Neuron (in vitro differentiated cells): ENCODE data around the gene NOTCH1.
"Not testable (repeated sequence)": the region's sequence is repeated elsewhere in the genome, so short reads cannot be mapped to it uniquely, and the experiment has no call there.

ENCODE experiments used
- H2AFZ ChIP-seq: one replicate; pipeline ENCODE4 v1.6.1; 2013; ENCODE audit warnings: low read depth, mild to moderate bottlenecking, inconsistent platforms, low read length, moderate library complexity
- H3K27me3 ChIP-seq: one replicate; pipeline ENCODE4 v1.6.1; 2013; ENCODE audit warnings: low read length; ENCODE audit not compliant: insufficient read depth
- H3K36me3 ChIP-seq: one replicate; pipeline ENCODE4 v1.6.1; 2013; ENCODE audit warnings: low read length; ENCODE audit not compliant: insufficient read depth
- H3K4me1 ChIP-seq: one replicate; pipeline ENCODE4 v1.6.1; 2013; ENCODE audit warnings: low read length; ENCODE audit not compliant: insufficient read depth
- H3K4me3 ChIP-seq: 2 replicates; pipeline ENCODE4 v1.5.1; 2013; ENCODE audit warnings: mild to moderate bottlenecking, low read length, moderate library complexity
- H3K9me3 ChIP-seq: one replicate; pipeline ENCODE4 v1.6.1; 2013; ENCODE audit warnings: low read length

NOTCH1 gene

DNA sequence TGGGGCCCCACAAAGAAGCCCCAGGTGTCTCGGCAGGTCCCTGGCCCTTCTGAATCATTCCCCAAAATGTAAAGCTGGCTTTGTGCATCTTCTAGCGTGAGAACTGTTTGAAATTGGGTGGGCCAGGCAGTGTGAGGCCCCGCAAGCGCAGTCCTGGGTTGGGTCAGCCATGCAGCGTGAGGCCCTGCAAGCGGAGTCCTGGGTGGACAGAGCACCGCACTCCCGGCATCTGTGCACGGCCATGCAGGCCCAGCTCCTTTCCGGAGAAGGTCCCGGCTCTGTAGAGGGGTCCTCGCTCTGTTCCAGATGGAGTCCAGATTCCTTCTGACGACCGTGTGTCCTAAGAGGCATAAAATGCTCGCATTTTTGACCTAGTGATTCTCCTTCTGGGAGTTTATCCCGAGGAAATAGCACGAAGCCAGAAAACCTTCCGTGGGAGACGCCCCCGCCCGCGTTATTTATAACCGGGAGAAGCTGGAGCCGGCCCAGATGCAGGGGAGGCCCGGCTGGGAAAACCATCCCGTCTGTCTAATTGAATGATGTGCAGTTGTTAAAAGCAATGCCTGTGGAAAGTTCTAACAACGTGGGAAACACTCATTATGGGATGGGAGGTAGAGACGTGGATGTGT lies 19.4 kb upstream of the NOTCH1 start:
- H3K27me3 ChIP-seq = no peaks in the 10 kb centered on the region
- no peak overlapping the region for H2AFZ ChIP-seq
- H3K9me3 ChIP-seq = peaks cover 8% of the 10 kb centered on the region
- H3K36me3 ChIP-seq = no peaks in the 10 kb centered on the region
- H3K4me3 ChIP-seq = no peak overlapping the region
- peaks cover 39% of the 10 kb centered on the region for H3K4me1 ChIP-seq

DNA sequence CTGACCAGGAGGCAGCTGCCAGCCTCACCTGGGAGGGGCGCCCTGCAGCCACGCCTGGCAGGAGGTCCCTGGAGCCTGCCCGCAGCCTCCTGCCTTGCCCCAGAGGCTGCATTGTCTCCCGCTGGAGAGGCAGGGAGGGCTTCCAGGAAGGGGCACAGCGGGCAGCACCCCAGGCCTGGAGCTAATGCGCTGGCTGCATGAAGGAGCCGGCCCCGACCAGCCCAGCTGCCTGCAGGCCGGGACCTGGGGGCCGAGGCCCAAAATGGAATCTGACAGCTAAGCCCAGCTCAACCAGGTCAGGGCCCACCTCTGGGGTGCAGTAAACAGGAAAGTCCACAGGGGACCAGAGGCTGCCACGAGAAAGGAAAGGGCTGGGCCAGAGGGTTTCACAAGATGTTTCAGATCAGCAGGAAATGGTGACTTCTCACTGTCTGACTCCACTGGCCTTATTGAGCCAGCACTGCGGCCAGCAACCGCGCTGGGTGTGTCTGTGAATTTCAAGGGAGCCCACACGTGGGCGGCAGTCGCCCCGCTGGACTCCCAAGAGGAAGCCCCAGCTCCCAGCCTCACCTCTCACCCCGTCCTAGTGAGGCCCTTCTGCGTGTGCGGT lies 18.6 kb upstream of the NOTCH1 start:
- Histone ChIP-seq H3K27me3 (no peaks in the 10 kb centered on the region), H3K36me3 (no peaks in the 10 kb centered on the region), H3K9me3 (peaks cover 9% of the 10 kb centered on the region), H2AFZ (no peak overlapping the region), H3K4me3 (no peak overlapping the region), H3K4me1 (peaks cover 32% of the 10 kb centered on the region)

DNA sequence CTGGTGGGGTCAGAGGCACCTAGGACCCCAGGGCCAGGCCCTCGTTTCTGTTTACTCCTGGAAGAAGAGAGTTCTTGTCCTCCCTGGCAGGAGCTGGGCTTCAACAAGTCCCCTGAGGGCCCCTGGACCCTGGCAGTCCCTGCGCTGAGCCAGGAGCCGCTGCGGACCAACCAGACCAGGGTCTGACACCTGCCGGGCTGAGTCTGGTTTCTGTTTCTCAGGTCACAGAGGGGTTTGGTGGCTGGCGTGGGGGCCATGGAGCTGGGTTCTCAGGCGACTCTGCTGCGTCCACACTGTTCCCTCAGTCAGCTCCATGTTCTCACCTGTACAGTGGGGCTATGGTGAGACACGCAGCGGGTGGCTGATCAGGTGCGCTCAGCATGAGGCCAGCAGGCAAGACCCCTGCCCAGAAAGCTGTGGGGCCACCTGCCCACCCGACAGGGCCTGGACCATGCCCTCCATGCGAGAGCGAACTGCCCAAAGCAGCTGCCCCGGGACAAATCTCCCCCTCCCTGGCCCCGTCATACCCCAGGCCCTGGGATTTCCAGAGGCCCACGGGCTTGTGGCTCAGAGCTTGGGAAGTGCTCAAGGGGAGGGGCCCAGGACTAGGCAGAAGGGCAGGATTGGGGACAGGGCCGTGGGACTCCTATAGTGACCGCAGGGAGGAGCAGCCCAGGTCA lies 17.9 kb upstream of the NOTCH1 start:
- peaks cover 10% of the 10 kb centered on the region for H3K9me3 ChIP-seq
- no peak overlapping the region for H2AFZ ChIP-seq
- peaks cover 32% of the 10 kb centered on the region for H3K4me1 ChIP-seq
- no peak overlapping the region for H3K4me3 ChIP-seq
- no peaks in the 10 kb centered on the region for H3K27me3 ChIP-seq
- H3K36me3 ChIP-seq = no peaks in the 10 kb centered on the region

DNA sequence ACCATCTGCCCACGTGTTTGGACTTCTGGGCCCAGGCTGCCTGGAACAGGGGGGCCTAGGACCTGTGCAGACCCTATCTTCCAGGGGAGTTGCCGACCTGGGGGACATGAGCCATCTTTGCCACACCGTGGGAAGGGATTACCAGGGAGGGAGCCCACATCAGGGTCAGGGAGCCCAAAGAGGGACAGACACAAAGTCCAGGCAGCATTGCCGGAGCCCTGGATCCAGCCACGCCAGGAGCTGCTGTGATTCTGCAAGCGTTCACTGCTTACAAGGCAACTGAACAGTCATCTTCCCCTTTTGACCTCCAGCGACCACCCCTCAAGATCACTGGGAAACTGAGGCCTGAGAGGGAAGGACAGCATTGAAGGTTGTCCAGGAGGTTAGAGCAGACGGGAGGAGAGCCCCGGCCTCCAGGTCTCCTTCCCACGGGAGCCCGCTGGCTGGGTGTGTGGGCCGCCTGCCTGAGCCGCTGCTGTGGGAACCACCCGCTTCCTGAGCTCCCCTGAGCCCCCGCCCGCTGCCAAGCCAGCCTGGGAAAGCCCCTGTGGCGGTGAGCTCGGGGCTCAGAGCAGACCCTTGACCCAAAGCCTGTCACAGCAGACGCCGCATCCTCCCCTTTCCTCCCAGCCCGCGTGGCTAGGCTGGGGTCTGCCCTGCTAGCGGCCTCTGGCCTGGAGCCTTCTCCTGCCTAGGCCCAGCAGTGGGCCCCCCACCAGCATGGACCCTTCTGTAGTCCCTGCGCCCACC lies 17.1 kb upstream of the NOTCH1 start:
- Histone ChIP-seq H3K4me3 (no peak overlapping the region), H2AFZ (no peak overlapping the region), H3K9me3 (peaks cover 10% of the 10 kb centered on the region), H3K4me1 (peaks cover 24% of the 10 kb centered on the region), H3K36me3 (no peaks in the 10 kb centered on the region), H3K27me3 (no peaks in the 10 kb centered on the region)

DNA sequence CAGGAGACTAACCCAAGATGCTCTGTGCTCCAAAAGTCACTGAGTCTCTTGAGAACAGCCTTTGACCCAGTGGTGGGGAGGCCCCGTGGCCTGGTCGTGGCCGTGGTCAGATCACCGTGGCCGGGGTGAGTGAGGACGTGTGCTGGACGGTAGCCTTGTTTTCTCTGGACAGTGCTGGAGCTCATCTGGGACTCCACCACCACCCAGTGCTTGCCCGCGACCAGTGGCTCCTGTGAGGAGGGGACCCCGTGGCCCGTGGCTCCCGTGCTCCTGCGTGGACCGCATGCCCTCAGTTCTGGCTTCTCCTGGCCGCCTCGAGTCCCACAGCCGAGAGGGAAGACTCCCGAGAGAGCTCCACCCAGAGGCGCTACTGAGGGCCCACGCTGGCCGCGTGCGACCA lies 15.9 kb upstream of the NOTCH1 start:
- Histone ChIP-seq H2AFZ (no peak overlapping the region), H3K27me3 (no peaks in the 10 kb centered on the region), H3K4me1 (peaks cover 21% of the 10 kb centered on the region), H3K36me3 (no peaks in the 10 kb centered on the region), H3K9me3 (peaks cover 10% of the 10 kb centered on the region), H3K4me3 (no peak overlapping the region)

DNA sequence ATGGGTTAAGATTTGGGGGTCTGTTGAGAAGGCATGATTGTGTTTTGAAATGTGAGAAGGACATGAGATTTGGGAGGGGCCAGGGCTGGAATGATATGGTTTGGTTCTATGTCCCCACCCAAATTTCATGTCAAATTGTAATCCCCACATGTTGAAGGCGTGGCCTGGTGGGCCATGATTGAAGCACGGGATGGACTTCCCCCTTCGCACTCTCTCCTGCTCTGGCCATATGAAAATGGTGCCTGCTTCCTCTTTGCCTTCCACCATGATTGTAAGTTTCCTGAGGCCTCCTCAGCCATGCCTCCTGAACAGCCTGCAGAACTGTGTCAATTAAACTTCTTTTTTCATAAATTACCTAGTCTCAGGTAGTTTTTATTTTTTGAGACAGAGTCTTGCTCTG lies 14.7 kb upstream of the NOTCH1 start:
- Histone ChIP-seq H2AFZ (no peak overlapping the region), H3K27me3 (no peaks in the 10 kb centered on the region), H3K4me3 (no peak overlapping the region), H3K9me3 (peaks cover 10% of the 10 kb centered on the region), H3K36me3 (no peaks in the 10 kb centered on the region), H3K4me1 (peaks cover 21% of the 10 kb centered on the region)

DNA sequence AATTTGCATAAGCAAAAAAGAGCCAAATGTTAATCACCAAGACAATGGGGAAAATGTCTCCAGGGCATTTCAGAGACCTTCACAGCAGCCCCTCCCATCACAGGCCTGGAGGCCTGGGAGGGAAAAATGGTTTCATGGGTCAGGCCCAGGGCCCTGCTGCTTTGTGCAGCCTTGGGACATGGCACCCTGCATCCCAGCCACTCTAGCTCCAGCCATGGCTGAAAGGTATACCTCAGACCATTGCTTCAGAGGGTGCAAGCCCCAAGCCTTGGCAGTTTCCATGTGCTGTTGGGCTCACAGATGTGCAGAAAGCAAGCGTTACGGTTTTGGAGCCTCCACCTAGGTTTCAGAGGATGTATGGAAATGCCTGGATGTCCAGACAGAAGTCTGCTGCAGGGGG lies 13.5 kb upstream of the NOTCH1 start:
- not testable (repeated sequence) for H3K27me3 ChIP-seq, H3K4me3 ChIP-seq, H2AFZ ChIP-seq, H3K36me3 ChIP-seq
- Histone ChIP-seq H3K9me3 (peaks cover 10% of the 10 kb centered on the region), H3K4me1 (peaks cover 12% of the 10 kb centered on the region)

DNA sequence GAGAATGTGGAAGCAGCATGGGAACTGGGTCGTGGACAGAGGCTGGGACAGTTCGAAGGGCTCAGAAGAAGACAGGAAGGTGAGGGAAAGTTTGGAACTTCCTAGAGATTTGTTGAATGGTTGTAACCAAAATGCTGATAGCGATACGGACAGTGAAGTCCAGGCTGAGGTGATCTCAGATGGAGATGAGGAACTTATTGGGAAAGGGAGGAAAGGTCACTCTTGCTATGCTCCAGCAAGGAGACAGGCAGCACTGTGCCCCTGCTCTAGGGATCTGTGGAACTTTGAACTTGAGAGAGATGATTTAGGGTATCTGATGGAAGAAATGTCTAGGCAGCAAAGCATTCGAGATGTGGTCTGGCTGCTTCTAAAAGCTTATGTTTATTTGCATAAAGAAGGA lies 13.0 kb upstream of the NOTCH1 start:
- not testable (repeated sequence) for H3K27me3 ChIP-seq, H2AFZ ChIP-seq, H3K4me3 ChIP-seq, H3K4me1 ChIP-seq, H3K36me3 ChIP-seq
- H3K9me3 ChIP-seq = peaks cover 10% of the 10 kb centered on the region

DNA sequence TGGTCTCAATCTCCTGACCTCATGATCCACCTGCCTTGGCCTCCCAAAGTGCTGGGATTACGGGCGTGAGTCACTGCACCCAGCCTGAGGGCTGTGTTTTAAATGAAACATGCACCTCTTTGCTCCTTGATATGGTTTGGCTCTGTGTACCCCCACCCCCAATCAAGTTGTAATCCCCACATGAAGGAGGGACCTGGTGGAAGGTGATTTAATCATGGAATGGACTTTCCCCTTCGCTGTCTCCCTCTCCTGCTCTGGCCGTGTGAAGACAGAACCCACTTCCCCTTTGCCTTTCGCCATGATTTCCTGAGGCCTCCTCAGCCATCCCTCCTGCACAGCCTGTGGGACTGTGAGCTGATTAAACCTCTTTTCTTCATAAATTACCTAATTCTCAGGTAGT lies 12.5 kb upstream of the NOTCH1 start:
- H2AFZ ChIP-seq = no peak overlapping the region
- no peak overlapping the region for H3K4me3 ChIP-seq
- no peaks in the 10 kb centered on the region for H3K27me3 ChIP-seq
- no peaks in the 10 kb centered on the region for H3K36me3 ChIP-seq
- peaks cover 10% of the 10 kb centered on the region for H3K9me3 ChIP-seq
- peaks cover 8% of the 10 kb centered on the region for H3K4me1 ChIP-seq

DNA sequence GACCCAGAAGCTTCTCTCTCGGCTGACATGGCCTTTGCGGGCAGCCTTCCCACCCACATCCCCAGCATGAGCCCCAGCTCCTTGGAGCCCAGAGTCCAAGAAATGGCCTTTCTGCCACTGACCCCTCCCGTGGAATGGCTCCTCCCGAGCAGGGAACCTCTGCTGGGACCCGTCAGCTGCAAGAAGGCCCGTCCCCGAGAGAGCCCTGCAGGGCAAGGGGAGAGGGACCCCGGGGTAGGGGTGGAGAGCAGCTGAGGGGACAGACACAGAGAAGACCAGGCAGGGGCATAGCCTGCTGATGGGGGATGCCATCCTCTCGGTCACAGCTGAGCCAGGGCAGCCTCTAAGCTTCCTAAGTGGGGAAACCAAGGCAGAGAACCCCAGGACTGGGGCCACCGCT lies 11.2 kb upstream of the NOTCH1 start:
- Histone ChIP-seq H3K36me3 (no peaks in the 10 kb centered on the region), H3K4me3 (no peak overlapping the region), H3K4me1 (no peaks in the 10 kb centered on the region), H3K27me3 (no peaks in the 10 kb centered on the region), H3K9me3 (peaks cover 10% of the 10 kb centered on the region), H2AFZ (no peak overlapping the region)

DNA sequence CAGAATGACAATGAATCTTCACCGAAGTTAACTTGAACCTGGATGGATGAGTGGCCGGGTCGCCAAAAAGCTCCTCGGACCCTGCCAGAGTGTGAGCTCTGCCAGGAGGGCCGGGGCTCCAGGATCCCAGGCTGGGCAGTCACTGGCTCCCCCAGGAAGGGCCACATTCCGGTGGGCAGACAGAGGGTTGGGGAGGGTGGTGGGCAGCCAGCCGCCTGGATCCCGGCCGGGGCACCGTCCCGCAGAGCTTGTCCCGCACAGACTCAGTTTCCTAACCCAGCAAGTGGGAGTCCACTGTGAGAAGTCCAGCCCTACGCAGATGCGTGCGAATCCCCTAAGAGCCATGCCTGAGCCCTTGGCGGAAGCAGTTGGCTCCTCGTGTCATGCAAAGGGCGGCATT lies 10.3 kb upstream of the NOTCH1 start:
- H3K36me3 ChIP-seq = no peaks in the 10 kb centered on the region
- H3K4me3 ChIP-seq = no peak overlapping the region
- peaks cover 5% of the 10 kb centered on the region for H3K9me3 ChIP-seq
- H2AFZ ChIP-seq = no peak overlapping the region
- H3K4me1 ChIP-seq = peaks cover 5% of the 10 kb centered on the region
- no peaks in the 10 kb centered on the region for H3K27me3 ChIP-seq

DNA sequence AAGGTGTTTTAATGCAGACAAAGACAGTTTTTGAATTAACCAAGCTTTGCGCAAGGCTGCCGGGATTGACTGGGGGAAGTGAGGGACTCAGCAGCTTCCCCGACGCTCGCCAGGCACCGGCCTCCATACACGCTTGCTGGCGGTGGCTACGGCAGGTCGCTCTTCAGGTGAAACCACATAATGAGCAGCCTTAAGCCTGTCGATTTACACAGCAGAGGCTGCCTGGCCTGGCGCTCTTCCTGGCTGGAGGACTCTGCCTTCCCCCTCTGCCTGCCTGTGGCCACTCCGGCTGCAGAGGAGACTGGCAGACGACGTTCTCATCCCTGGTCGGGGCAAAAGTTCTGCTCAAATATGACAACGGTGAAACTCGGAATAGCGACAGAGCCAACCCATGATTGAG lies 9.0 kb upstream of the NOTCH1 start:
- Histone ChIP-seq H3K4me3 (no peak overlapping the region), H2AFZ (no peak overlapping the region), H3K9me3 (peaks cover 3% of the 10 kb centered on the region), H3K4me1 (peaks cover 18% of the 10 kb centered on the region), H3K36me3 (no peaks in the 10 kb centered on the region), H3K27me3 (no peaks in the 10 kb centered on the region)

DNA sequence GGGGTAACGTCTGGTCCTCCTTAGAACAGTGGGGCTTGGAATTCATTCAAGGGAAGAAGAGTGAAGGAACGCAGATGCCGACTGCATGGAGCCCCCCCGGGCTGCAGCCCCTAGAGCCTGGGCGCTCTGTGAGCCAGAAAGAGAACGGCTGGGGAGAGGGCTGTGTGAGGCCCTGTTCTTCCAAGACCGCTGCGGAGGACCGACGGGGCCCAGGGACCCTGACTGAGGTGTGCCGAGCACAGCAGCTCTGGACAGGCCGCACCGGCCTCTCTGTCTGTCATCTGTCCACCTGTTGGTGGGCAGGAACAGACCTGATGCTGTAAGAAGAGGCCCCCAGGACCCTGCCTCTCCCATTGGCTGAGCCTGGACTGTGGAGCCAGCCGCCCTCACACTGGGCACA lies 7.7 kb upstream of the NOTCH1 start:
- Histone ChIP-seq H3K4me1 (peaks cover 23% of the 10 kb centered on the region), H3K9me3 (no peaks in the 10 kb centered on the region), H3K36me3 (no peaks in the 10 kb centered on the region), H2AFZ (no peak overlapping the region), H3K27me3 (no peaks in the 10 kb centered on the region), H3K4me3 (no peak overlapping the region)
